ENCODE measurements around the gene SPATA33. TPM values are rescaled to one million over a fixed set of nuclear protein-coding genes. Genes with fewer than 3 reads are reported as not detected.
A peak's percentile ranks its signal among the peaks of the same experiment; 100 is the strongest.

The SPATA33 gene
- total RNA-seq, 1 donor from 2014 or later: 42.6 TPM

DNA sequence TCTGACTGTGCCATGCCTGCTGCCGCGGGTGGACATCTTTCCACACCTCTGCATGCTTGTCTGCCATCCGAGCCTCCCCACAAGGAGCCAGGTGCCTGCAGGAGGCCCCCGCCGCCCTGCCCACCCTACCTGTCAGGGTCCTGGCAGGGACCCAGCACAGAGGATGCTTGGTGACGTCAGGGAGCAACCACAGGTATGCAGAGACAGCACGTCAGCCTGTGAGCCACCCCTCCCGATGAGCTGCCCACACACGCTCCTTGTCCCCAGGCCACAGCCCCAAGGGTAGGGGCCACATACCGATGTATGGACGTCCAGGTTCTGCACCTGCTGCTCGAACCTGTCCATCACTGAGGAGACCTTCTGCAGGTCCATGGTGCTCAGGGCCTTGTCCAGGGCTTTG, 10.7 kb upstream of the SPATA33 start:
- H3K4me1 Mint-ChIP-seq: no peaks in the 10 kb centered on the region
- no peaks in the 10 kb centered on the region for H3K27me3 Mint-ChIP-seq (ENCODE audit: low read depth)
- H3K27ac Mint-ChIP-seq (ENCODE audit: unreplicated experiment): no peak overlapping the region
- TF ChIP-seq, protein P1, sequence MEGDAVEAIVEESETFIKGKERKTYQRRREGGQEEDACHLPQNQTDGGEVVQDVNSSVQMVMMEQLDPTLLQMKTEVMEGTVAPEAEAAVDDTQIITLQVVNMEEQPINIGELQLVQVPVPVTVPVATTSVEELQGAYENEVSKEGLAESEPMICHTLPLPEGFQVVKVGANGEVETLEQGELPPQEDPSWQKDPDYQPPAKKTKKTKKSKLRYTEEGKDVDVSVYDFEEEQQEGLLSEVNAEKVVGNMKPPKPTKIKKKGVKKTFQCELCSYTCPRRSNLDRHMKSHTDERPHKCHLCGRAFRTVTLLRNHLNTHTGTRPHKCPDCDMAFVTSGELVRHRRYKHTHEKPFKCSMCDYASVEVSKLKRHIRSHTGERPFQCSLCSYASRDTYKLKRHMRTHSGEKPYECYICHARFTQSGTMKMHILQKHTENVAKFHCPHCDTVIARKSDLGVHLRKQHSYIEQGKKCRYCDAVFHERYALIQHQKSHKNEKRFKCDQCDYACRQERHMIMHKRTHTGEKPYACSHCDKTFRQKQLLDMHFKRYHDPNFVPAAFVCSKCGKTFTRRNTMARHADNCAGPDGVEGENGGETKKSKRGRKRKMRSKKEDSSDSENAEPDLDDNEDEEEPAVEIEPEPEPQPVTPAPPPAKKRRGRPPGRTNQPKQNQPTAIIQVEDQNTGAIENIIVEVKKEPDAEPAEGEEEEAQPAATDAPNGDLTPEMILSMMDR (conservative IDR thresholded peaks at IDR 0.05): no peak
- DNase-seq (ENCODE audit: low read depth, low spot score): no peak
- no peaks in the 10 kb centered on the region for H3K36me3 Mint-ChIP-seq (ENCODE audit: low read depth)
- no peak overlapping the region for H3K4me3 Mint-ChIP-seq
- no peaks in the 10 kb centered on the region for H3K9me3 Mint-ChIP-seq

DNA sequence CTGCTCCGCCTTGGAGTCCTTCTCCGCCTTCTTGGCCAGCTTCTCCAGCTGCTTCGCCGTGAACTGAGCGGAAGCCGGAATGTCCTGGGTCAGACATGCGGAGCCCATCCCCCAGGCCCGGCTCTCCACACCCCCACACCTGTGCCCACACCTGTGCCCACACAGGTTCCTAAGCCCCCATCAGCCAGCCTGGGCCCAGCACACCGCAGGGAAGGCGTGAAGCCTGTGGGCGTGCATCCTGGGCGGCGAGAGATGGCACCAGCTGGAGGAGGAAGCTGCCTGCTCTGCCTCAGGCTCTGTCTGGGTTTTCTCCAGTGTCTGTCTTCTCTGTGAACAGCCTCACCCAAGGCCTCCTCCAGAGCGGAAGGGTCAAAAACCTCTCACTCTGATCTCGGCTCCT, 6.1 kb upstream of the SPATA33 start:
- H3K4me3 Mint-ChIP-seq: peak overlapping the region; percentile 27
- no peak for DNase-seq (ENCODE audit: low read depth, low spot score)
- TF ChIP-seq, protein P1 (conservative IDR thresholded peaks at IDR 0.05): no peak
- H3K36me3 Mint-ChIP-seq (ENCODE audit: low read depth): peaks cover 4% of the 10 kb centered on the region
- H3K9me3 Mint-ChIP-seq: no peaks in the 10 kb centered on the region
- H3K27ac Mint-ChIP-seq (ENCODE audit: unreplicated experiment): no peak overlapping the region
- H3K4me1 Mint-ChIP-seq: peaks cover 8% of the 10 kb centered on the region
- H3K27me3 Mint-ChIP-seq (ENCODE audit: low read depth): no peaks in the 10 kb centered on the region

DNA sequence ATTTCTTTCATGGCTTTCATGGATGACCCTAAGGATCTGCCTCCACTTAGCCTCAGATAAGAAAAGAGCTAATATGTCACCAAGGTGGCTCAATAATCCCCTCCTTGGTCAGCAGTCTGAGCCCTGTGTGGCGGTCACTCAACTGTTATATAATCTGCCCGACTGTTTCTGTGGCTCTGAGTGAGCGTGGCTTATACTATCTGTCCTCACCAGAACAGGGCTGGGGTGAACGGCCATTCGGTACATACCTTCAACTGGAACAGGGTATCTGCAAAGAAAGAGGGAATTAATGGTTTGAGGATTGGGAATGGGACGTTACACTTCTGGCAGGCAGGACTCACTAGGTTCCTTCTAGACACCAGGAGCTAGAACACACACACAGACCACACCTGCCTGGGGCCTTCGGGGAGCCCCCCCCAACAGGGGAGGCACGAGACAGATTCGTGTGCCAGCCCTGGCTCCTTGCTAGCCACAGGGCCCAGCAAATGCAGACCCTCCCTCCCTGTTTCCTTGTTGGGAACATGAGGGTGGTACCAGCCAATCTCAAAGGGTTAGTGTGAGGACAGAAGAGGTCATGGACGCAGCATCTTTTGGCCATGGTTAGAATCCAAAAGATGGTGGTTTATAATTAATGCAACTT, 3.9 kb upstream of the SPATA33 start:
- Mint-ChIP-seq H3K4me1 (peaks cover 17% of the 10 kb centered on the region), H3K27ac (ENCODE audit: unreplicated experiment) (no peak overlapping the region), H3K9me3 (no peaks in the 10 kb centered on the region), H3K4me3 (peak overlapping the region; percentile 67), H3K27me3 (ENCODE audit: low read depth) (no peaks in the 10 kb centered on the region), H3K36me3 (ENCODE audit: low read depth) (peaks cover 9% of the 10 kb centered on the region)
- TF ChIP-seq, protein P1 (conservative IDR thresholded peaks at IDR 0.05): no peak
- no peak for DNase-seq (ENCODE audit: low read depth, low spot score)

DNA sequence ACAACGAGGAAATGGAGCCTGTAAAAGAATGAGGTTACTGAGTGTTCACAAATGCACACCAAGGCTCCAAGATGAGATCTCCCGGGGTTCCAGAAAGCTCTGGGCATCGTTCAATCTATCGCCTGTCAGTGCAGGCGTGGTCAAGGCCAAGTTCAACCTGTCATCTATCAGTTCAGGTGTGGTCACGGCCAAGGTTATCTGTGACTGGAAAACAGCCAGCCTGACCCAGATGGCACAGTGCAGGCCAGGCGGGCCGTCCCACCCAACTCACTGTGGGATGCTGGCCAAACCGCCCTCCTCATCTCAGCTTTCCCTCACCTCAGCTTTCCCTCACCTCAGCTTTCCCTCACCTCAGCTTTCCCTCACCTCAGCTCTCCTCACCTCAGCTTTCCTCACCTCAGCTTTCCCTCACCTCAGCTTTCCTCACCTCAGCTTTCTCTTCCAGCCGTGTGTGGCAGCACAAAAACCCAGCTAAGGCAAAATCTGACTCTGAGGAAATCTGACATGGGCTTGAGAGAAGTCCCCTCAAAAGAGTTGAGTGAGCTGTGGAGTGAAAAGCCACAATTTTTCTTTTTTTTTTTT, 2.5 kb upstream of the SPATA33 start:
- Mint-ChIP-seq H3K4me1 (peaks cover 19% of the 10 kb centered on the region), H3K36me3 (ENCODE audit: low read depth) (peaks cover 11% of the 10 kb centered on the region), H3K9me3 (no peaks in the 10 kb centered on the region), H3K27me3 (ENCODE audit: low read depth) (no peaks in the 10 kb centered on the region), H3K4me3 (peak overlapping the region; percentile 82), H3K27ac (ENCODE audit: unreplicated experiment) (no peak overlapping the region)
- no peak for DNase-seq (ENCODE audit: low read depth, low spot score)
- TF ChIP-seq, protein P1 (conservative IDR thresholded peaks at IDR 0.05): no peak

DNA sequence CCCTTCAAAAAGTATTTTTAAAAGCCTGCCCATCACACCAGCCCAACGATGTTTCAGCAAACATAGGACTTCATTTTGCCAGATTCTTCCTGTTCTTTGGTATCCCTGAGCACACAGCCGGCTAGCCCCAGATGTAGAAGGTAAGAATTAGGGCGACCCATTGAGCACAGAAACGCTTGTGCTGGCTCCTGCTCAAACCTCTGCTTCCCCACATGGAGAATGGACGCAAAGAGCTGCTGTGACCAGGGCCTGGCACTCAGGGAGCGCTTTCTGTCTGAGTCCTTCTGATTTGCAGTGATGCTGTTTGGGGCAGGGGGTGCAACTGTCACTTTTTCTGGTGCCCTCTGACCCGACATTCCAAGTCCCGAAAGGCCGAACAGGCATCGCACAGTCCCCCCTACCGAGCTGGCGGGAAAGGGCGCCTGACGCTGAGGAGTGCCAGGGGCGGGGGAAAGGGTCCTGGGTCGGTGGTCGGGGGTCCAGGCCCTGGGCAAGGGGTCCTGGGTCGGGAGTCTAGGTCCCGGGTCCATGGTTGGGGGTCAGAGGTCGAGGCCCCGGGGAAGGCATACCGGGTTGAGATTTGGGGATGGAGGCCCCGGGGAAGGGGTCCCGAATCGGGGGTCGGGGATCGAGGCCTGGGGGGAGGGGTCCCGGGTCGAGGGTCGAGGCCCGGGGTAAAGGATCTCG, 1.1 kb upstream of the SPATA33 start:
- Mint-ChIP-seq H3K27me3 (ENCODE audit: low read depth) (no peaks in the 10 kb centered on the region), H3K4me1 (peaks cover 19% of the 10 kb centered on the region), H3K36me3 (ENCODE audit: low read depth) (peaks cover 24% of the 10 kb centered on the region), H3K27ac (ENCODE audit: unreplicated experiment) (no peak overlapping the region), H3K9me3 (no peaks in the 10 kb centered on the region), H3K4me3 (peak overlapping the region; percentile 87)
- TF ChIP-seq, protein P1 (conservative IDR thresholded peaks at IDR 0.05): no peak
- DNase-seq (ENCODE audit: low read depth, low spot score): no peak
